Muscle of arm (tissue), 12 donors: ENCODE results near the gene LZTR1. TPM values are rescaled to one million over a fixed set of nuclear protein-coding genes. Genes with fewer than 3 reads are reported as not detected.
"Not testable (repeated sequence)": the region's sequence is repeated elsewhere in the genome, so short reads cannot be mapped to it uniquely, and the experiment has no call there.

Experiments
- DNase-seq: peaks from one replicate; pipeline ENCODE4 v3.0.0-alpha.2; 2013
- polyA plus RNA-seq, 12 donors: library from polyadenylated mRNA; unstranded; fragments of 120-200 nt; gene quantifications; one replicate each; pipeline ENCODE4 v1.2.1, GENCODE V29; 2013; ENCODE audit not compliant: insufficient read length in 12 of 12

Gene LZTR1
- polyA plus RNA-seq, 12 donors = 30.9 to 59.6 (median 34.9) TPM; not detected in 1

- no peak for DNase-seq
Measured at GRCh38 chr22:20965104-20965887, 16.8 kb upstream of the LZTR1 start.

DNA sequence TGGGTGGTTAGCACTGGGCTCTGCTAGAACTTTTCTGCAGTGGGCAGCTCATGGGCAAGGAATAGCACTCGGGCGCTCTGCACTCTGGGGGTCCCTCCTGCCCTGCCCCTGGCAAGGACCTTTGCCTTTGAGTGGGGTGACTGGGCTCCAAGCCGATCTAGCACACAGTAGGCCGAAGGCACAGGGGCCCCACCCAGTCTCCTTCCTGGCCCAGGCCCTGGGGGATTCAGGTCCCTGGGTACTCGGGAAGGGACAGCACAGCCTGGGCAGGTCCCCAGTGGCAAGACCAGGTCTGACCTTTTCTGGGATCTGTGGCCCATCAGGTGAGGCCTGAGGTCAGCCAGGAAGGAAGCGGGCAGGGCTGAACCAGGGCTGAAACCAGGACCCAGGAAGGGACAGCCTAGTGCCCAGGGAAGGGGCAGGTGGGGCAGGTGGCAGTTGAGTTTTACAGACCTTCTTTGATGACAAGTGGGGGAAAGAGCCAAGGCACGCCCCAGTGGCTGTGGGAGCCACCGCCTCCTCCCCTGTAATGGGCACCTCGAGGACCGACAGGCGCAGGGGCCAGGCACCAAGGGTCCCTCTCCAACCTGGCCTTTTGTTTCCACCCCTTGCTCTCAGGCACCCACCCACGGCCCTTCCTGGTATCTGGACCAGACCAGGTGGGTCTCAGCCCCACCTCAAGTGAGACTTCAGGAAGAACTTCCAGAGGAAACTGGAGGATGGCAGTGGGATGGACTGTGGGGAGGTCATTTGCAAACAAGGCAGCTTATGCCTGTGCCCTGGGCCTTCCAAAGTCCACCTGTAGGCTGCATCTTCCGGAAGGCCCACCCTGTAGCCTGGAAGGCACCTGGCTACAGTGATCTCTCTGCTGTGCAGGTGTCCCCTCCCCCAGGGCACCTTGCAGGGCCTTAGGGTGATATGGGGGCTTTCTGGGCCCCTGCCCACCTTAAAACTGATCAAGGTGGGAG lies 15.9 kb upstream of the LZTR1 start:
- DNase-seq = no peak

DNA sequence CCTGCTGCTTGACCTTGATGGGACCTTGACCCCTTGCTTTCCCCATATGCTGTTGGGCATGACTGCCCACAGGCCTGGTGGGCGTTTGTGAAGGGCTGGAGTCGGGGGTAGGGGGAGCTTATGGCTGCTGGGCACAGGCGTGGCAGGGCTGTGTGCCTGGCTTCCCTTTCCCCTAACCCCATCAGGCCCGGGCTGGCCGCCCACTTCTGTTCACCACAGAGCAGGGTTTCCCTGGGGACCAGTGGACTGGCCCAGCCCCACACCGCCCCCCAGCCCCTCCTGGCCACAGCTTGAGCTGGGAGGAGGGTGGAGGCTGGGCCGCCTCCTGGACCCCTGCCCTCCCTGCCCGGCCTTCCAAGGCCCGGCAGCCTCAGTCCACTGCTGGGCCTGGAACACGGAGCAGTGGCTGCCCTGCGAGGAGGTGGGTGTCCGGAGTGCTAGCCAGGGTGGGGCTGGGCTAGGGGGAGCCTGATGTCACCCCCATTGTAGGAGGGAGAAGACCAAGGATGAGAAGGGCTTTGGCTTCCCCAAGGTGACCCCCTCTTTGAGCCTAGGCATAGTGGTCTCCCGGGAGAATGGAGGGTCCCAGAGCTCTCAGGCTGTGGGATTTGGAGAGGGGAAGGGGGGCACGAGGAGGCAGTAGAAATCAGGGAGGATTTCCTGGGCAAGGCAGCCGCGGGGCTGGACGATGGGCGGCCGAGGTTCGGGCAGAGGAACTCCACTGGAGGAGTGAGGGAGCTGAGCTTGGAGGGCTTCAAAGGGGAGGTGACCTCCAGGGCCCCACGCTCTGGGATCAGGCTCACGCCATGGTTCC lies 15.0 kb upstream of the LZTR1 start, which contains the start of gene AIFM3:
Gene AIFM3 (plus strand): TSS at position 373 of the 814 bp plus-strand sequence. CDS start 690 bp downstream, outside the sequence.
- no peak for DNase-seq

- no peak for DNase-seq
Measured at GRCh38 chr22:20967697-20968211, 14.3 kb upstream of the LZTR1 start.

DNA sequence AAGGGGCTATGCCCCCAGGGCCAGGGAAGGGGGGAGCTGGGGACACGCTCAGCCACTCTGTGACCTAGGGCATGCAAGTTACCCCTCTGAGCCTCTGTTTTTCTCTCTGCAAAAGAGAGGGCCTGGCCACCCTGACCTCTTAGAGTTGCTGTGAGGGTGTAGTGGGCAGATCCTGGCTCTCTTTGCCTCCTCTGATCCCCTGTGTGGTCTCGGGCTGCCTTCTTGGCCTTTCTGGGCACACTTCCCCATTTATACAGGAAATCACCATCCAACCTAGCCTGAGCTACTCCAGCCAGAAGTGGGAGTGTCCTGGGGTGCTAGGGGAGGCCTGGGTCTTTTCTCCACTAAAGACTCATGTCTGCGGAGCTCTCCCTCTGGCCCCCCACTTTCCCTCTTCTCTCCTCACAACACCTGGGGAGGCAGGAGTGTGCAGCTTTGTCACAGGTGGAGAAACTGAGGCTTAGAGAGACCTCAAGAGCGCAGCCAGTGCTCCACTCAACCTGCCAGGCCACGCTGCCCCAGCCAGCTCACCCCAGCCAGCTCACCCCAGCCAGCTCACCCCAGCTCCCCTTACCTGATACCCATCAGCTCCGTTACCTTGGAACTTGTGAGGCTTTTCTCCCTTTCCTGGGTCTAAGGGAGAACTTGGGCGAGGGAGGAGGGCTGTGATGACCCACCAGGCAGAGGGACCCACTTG lies 13.7 kb upstream of the LZTR1 start:
- DNase-seq = no peak

DNA sequence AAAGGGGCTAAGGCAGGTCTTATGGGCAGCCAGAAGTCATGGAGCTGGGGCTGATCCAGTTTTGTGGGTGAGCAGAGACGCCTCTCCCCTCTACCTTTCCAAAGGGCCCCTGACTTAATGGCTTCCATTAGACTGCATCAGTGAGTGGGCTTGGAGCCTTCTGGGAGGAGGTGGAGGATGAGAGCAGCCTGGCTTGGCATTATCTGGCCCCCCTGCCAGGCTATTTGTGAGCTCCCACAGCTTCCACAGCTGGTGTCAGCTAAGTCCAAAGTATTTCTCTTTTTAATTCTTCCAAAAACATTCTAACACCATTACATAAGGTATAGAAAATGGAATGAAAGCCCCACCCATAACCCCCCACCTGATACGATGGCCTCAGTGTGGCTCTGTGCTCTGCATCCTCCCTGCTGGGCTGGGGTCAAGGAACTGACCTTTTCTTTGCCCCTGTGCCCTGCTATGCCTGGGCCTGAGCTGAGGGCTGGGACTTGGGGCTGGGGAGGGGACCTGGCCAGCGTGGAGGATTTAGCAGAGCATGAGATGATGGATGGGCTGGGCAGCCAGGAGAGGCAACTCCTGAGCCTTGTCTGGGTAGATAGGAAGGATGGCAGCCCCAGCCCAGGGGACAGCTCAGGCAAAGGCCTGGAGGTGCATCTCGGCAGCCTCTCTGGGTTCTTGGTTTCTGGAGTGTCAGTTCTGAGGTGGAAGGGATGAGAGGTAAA lies 11.0 kb upstream of the LZTR1 start:
- no peak for DNase-seq

DNA sequence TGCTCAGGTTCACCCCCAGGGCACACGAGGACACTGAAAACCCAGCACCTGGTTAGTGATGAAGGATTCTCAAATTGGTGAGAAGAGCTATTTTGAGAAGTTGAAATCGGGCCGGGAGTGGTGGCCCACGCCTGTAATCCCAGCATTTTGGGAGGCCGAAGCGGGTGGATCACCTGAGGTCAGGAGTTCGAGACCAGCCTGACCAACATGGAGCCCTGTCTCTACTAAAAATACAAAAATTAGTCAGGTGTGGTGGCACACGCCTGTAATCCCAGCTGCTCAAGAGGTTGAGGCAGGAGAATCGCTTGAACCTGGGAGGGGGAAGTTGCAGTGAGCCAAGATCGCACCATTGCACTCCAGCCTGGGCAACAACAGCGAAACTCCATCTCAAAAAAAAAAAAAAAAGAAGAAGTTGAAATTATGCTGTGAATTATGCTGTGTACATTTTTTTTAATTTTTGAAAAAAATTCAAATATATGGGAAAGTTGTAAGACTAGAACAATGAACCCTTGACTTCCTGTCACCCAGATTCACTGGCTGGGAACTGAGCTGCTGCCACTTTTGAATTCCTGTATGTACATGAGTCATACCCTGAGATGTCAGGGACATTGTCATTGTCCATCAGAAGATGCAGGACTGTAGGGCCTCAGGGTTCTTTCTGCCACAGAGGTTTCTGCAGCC lies 9.9 kb upstream of the LZTR1 start:
- DNase-seq = not testable (repeated sequence)

- no peak for DNase-seq
Measured at GRCh38 chr22:20972933-20973577, 9.0 kb upstream of the LZTR1 start.

DNA sequence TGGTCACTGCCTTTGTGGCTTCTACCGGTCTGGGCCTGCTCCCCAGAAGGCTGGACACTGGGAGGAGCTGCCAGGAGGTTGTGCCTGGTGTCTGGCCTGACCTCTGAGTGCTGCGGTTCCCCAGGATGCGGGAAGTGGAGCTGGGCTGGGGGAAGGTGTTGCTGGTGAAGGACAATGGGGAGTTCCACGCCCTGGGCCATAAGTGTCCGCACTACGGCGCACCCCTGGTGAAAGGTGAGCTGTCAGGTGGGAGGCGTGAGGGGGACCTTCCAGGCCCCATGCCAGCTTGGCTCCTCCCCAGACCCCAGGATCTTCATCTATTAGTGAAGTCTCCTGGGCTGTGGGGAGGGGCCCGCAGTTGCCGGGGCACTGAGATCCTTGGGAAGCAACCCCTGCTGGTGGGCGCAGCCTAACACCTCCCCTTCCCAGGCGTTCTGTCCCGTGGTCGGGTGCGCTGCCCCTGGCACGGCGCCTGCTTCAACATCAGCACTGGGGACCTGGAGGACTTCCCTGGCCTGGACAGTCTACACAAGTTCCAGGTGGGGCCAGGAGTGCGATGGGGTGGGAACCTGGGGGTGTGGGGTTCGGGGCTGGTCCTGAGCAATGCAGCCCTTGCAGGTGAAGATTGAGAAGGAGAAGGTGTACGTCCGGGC lies 8.3 kb upstream of the LZTR1 start:
- DNase-seq = no peak

GRCh38 chr22:20974336-20974955 lies 7.7 kb upstream of the LZTR1 start:
- DNase-seq = no peak

DNA sequence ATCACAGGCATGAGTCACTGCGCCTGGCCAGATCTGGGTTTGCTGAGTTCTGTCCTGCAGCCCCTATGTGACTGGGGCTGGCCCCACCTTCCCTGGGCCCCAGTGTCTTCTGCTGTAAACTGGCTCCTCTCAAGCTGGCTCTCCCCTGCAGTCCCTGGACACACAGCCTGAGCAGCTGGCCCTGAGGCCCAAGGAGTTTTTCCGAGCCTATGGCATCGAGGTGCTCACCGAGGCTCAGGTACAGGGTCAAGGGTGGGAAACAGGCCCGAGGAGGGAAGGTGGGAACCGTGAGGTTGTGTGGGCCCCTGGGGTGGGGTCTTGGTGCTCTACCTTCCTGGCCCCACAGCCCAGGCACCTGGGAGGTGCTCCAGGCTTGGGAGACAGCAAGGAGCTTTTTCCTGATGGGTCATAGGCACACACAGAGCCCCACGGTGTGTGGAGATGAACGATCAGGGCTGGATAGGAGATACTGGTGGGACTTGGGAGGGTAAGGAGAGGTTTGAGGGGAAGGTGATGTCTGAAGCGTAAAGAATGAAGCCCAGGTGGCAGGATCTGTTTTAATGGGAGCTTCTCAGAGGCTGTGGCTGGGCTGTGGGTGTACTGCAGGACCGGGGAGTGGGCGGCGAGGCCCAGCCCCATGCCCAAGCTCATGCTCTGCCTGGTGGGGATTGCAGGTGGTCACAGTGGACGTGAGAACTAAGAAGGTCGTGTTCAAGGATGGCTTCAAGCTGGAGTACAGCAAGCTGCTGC lies 6.4 kb upstream of the LZTR1 start:
- DNase-seq = no peak

- DNase-seq = no peak
Measured at GRCh38 chr22:20976291-20976877, 5.7 kb upstream of the LZTR1 start.

DNA sequence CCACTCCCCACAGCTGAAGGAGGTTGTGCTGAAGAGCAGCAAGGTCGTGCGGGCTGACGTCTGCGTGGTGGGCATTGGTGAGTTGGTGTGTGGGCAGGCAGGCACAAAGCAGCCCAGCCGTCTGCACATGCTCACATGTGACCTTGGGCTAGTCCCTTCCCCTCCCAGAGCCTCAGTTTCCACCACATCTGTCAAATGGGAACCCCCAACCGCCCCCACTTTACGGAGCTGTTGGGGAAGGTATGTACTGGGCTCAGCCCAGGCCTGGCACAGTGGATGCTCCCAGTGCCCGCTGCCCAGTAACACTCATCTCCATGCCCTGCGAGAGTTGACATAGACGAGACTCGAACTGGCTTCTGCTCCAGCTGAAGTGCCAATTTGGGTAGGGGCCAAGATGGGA lies 5.1 kb upstream of the LZTR1 start:
- DNase-seq = no peak

DNA sequence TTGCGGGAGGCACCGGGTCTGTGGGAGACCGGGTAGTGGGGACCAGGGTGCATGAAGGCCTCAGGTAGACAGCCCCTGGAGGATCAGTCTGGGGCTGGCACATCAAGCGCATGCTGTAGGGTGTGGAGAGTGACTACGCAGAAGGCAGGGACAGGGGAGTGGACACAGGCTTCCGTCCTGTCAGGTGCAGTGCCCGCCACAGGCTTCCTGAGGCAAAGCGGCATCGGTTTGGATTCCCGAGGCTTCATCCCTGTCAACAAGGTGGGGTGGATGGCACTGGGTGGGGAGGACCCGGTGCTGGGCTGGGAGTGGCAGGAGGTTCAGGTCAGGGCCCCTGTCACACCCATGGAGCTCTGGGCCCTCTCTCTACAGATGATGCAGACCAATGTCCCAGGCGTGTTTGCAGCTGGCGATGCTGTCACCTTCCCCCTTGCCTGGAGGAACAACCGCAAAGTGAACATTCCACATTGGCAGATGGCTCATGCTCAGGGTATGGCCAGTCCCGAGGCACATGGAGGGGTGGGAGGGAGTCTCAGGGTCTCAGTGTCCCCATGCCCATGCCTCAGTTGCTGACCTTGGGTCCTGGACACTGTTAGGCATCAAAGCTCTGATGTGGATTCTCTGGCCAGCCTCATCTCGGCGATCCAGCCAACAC lies 4.5 kb upstream of the LZTR1 start:
- DNase-seq = no peak

GRCh38 chr22:20978419-20978818 lies 3.7 kb upstream of the LZTR1 start:
- no peak for DNase-seq

- no peak for DNase-seq
Measured at GRCh38 chr22:20979243-20979809, 2.8 kb upstream of the LZTR1 start.
